GM23338 (cell line): ENCODE data around the gene ARHGAP32.

ENCODE experiments used
- CREB1 ChIP-seq: fragments of 250-450 bp; sonication (Bioruptor Pico); IDR thresholded peaks from 2 replicates; pipeline ENCODE4 v1.5.0; 2020; ENCODE audit warnings: low read depth, mild to moderate bottlenecking, moderate library complexity
- EZH2 ChIP-seq: fragments of 200-600 bp; sonication (generic); IDR thresholded peaks from one replicate; pipeline ENCODE4 v1.8.0; 2017; ENCODE audit warnings: antibody characterized with exemption, mild to moderate bottlenecking, low read depth; ENCODE audit not compliant: unreplicated experiment
- EZH2phosphoT487 ChIP-seq: fragments of 200-600 bp; sonication (generic); IDR thresholded peaks from one replicate; pipeline ENCODE4 v1.8.1; 2018; ENCODE audit warnings: antibody characterized with exemption; ENCODE audit not compliant: unreplicated experiment
- JUNB ChIP-seq: IDR thresholded peaks from one replicate; pipeline ENCODE4 v1.6.1; 2016; ENCODE audit warnings: antibody characterized with exemption; ENCODE audit not compliant: unreplicated experiment
- NANOG ChIP-seq: IDR thresholded peaks from 2 replicates; pipeline ENCODE4 v1.6.1; 2016; ENCODE audit warnings: antibody characterized with exemption, borderline replicate concordance
- POLR2AphosphoS5 ChIP-seq: IDR thresholded peaks from 2 replicates; pipeline ENCODE4 v1.6.1; 2016; ENCODE audit warnings: antibody characterized with exemption, low read depth
- STAT1 ChIP-seq: IDR thresholded peaks from one replicate; pipeline ENCODE4 v1.6.1; 2016; ENCODE audit warnings: antibody characterized with exemption; ENCODE audit not compliant: unreplicated experiment
- ZNF331 ChIP-seq: fragments of 250-450 bp; sonication (Bioruptor Pico); IDR thresholded peaks from 2 replicates; pipeline ENCODE4 v1.5.0; 2020; ENCODE audit warnings: low read depth, mild to moderate bottlenecking, moderate library complexity
- TF ChIP-seq, protein P1 (sequence below), 2 experiments: fragments of 200-600 bp in 1 of 2; sonication (generic) in 1 of 2; conservative IDR thresholded peaks; 2 replicates each; pipeline versions ENCODE4 v1.5.1 to v1.6.1; 2016 to 2017; ENCODE audit warnings: antibody characterized with exemption in 2 of 2, low read depth in 2 of 2, mild to moderate bottlenecking in 2 of 2, moderate library complexity in 1 of 2
- TF ChIP-seq, protein P2 (sequence below): IDR thresholded peaks from 2 replicates; pipeline ENCODE4 v1.6.1; 2016; ENCODE audit warnings: antibody characterized with exemption
- TF ChIP-seq, protein P3 (sequence below): IDR thresholded peaks from one replicate; pipeline ENCODE4 v1.6.1; 2018; ENCODE audit warnings: antibody characterized with exemption; ENCODE audit not compliant: unreplicated experiment

- TF ChIP-seq POLR2AphosphoS5 = no peak
- TF ChIP-seq, protein P1, sequence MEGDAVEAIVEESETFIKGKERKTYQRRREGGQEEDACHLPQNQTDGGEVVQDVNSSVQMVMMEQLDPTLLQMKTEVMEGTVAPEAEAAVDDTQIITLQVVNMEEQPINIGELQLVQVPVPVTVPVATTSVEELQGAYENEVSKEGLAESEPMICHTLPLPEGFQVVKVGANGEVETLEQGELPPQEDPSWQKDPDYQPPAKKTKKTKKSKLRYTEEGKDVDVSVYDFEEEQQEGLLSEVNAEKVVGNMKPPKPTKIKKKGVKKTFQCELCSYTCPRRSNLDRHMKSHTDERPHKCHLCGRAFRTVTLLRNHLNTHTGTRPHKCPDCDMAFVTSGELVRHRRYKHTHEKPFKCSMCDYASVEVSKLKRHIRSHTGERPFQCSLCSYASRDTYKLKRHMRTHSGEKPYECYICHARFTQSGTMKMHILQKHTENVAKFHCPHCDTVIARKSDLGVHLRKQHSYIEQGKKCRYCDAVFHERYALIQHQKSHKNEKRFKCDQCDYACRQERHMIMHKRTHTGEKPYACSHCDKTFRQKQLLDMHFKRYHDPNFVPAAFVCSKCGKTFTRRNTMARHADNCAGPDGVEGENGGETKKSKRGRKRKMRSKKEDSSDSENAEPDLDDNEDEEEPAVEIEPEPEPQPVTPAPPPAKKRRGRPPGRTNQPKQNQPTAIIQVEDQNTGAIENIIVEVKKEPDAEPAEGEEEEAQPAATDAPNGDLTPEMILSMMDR (conservative IDR thresholded peaks at IDR 0.05; ENCODE audit: low read depth in 2 of 2) = no peak
- no peak for TF ChIP-seq EZH2phosphoT487
- no peak for TF ChIP-seq EZH2
- TF ChIP-seq, protein P2, sequence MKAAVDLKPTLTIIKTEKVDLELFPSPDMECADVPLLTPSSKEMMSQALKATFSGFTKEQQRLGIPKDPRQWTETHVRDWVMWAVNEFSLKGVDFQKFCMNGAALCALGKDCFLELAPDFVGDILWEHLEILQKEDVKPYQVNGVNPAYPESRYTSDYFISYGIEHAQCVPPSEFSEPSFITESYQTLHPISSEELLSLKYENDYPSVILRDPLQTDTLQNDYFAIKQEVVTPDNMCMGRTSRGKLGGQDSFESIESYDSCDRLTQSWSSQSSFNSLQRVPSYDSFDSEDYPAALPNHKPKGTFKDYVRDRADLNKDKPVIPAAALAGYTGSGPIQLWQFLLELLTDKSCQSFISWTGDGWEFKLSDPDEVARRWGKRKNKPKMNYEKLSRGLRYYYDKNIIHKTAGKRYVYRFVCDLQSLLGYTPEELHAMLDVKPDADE = no peak
- no peak for TF ChIP-seq JUNB
- TF ChIP-seq, protein P3, sequence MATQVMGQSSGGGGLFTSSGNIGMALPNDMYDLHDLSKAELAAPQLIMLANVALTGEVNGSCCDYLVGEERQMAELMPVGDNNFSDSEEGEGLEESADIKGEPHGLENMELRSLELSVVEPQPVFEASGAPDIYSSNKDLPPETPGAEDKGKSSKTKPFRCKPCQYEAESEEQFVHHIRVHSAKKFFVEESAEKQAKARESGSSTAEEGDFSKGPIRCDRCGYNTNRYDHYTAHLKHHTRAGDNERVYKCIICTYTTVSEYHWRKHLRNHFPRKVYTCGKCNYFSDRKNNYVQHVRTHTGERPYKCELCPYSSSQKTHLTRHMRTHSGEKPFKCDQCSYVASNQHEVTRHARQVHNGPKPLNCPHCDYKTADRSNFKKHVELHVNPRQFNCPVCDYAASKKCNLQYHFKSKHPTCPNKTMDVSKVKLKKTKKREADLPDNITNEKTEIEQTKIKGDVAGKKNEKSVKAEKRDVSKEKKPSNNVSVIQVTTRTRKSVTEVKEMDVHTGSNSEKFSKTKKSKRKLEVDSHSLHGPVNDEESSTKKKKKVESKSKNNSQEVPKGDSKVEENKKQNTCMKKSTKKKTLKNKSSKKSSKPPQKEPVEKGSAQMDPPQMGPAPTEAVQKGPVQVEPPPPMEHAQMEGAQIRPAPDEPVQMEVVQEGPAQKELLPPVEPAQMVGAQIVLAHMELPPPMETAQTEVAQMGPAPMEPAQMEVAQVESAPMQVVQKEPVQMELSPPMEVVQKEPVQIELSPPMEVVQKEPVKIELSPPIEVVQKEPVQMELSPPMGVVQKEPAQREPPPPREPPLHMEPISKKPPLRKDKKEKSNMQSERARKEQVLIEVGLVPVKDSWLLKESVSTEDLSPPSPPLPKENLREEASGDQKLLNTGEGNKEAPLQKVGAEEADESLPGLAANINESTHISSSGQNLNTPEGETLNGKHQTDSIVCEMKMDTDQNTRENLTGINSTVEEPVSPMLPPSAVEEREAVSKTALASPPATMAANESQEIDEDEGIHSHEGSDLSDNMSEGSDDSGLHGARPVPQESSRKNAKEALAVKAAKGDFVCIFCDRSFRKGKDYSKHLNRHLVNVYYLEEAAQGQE = no peak
- no peak for TF ChIP-seq ZNF331 (CRISPR knock-in tag)
- no peak for TF ChIP-seq NANOG
- no peak for TF ChIP-seq CREB1 (CRISPR knock-in tag)
- no peak for TF ChIP-seq STAT1
Measured at GRCh38 chr11:128917144-128917724, 274.9 kb downstream of the ARHGAP32 start.
